Measurements from ENCODE around the gene SRRM4. TPM values are rescaled to one million over a fixed set of nuclear protein-coding genes. Genes with fewer than 3 reads are reported as not detected.

The SRRM4 gene
- total RNA-seq, 1 experiment from 2014 or later: 1.4 TPM

- Mint-ChIP-seq H3K27me3 (ENCODE audit: low read depth) (peaks cover 22% of the 10 kb centered on the region), H3K9me3 (peaks cover 10 to 11% of the 10 kb centered on the region in 2 experiments; a peak in 4 of 5 replicates), H3K4me3 (no peak overlapping the region), H3K27ac (no peak overlapping the region), H3K36me3 (ENCODE audit: insufficient read depth in 1 of 3, low read depth in 3 of 3) (no peaks in the 10 kb centered on the region; a peak in 2 of 7 replicates), H3K4me1 (peaks cover 9 to 14% of the 10 kb centered on the region in 2 experiments)
- Histone ChIP-seq H4K5ac (ENCODE audit: insufficient read length, low read depth, low read length) (no peak overlapping the region), H2BK5ac (ENCODE audit: insufficient read length, low read length) (no peak overlapping the region), H3K4me2 (ENCODE audit: insufficient read depth, insufficient read length, low read length) (no peak overlapping the region), H3K18ac (ENCODE audit: insufficient read length, low read depth, low read length) (no peak overlapping the region), H3K79me1 (ENCODE audit: insufficient read depth, low read depth, low read length, poor library complexity, severe bottlenecking) (no peaks in the 10 kb centered on the region), H2BK15ac (ENCODE audit: low read depth, low read length) (no peak overlapping the region), H3K79me2 (ENCODE audit: insufficient read depth, low read length) (no peaks in the 10 kb centered on the region), H3K14ac (ENCODE audit: insufficient read depth, low read length) (no peak overlapping the region), H4K8ac (replicated peaks; ENCODE audit: insufficient read length, low read depth, low read length) (no peak overlapping the region), H2AFZ (ENCODE audit: low read length) (no peak overlapping the region), H4K91ac (ENCODE audit: insufficient read length, low read depth, low read length) (no peak overlapping the region), H3K9ac (ENCODE audit: extremely low read depth, insufficient read length, low read length) (no peak overlapping the region), H2BK120ac (ENCODE audit: low read depth, low read length, poor library complexity, severe bottlenecking) (no peak overlapping the region), H2BK12ac (ENCODE audit: insufficient read length, low read depth, low read length) (no peak overlapping the region), H3K4me1 (ENCODE audit: insufficient read depth, low read length) (no peaks in the 10 kb centered on the region), H3K23me2 (ENCODE audit: insufficient read length, low read depth, low read length, poor library complexity, severe bottlenecking) (no peaks in the 10 kb centered on the region), H3K27me3 (ENCODE audit: insufficient read depth, low read length) (no peaks in the 10 kb centered on the region), H3K27ac (ENCODE audit: insufficient read length, low read depth, low read length) (no peak overlapping the region), H3K56ac (ENCODE audit: insufficient read length, low read depth, low read length) (no peak overlapping the region), H2AK5ac (ENCODE audit: insufficient read length, low read length) (no peak overlapping the region), H3K9me3 (ENCODE audit: control insufficient read depth, low read depth, low read length) (no peaks in the 10 kb centered on the region), H3T11ph (ENCODE audit: low read length) (no peak overlapping the region), H3K4ac (ENCODE audit: low read depth, low read length) (no peak overlapping the region), H2BK20ac (ENCODE audit: low read depth, low read length, poor library complexity, severe bottlenecking) (no peak overlapping the region), H4K20me1 (ENCODE audit: control insufficient read depth, insufficient read depth, insufficient read length) (no peaks in the 10 kb centered on the region), H3K23ac (ENCODE audit: insufficient read length, low read depth, low read length) (no peak overlapping the region)
- DNase-seq: no peak
- no CpG with 5 or more reads among the region's 4 CpGs for WGBS (ENCODE audit: extremely low coverage, insufficient read length, low lambda C conversion rate)
- TF ChIP-seq CTCF (conservative IDR thresholded peaks at IDR 0.05): no peak
Observed at GRCh38 chr12:118959348-118959747, 22.0 kb upstream of the SRRM4 start.

Measured in H9 (cell line).